Neuron (in vitro differentiated cells): ENCODE measurements around the gene KCNIP1.
"Not testable (repeated sequence)": the region's sequence is repeated elsewhere in the genome, so short reads cannot be mapped to it uniquely, and the experiment has no call there.

Source experiments
- H2AFZ ChIP-seq: one replicate; pipeline ENCODE4 v1.6.1; 2013; ENCODE audit warnings: low read depth, mild to moderate bottlenecking, inconsistent platforms, low read length, moderate library complexity
- H3K27me3 ChIP-seq: one replicate; pipeline ENCODE4 v1.6.1; 2013; ENCODE audit warnings: low read length; ENCODE audit not compliant: insufficient read depth
- H3K36me3 ChIP-seq: one replicate; pipeline ENCODE4 v1.6.1; 2013; ENCODE audit warnings: low read length; ENCODE audit not compliant: insufficient read depth
- H3K4me1 ChIP-seq: one replicate; pipeline ENCODE4 v1.6.1; 2013; ENCODE audit warnings: low read length; ENCODE audit not compliant: insufficient read depth
- H3K4me3 ChIP-seq: 2 replicates; pipeline ENCODE4 v1.5.1; 2013; ENCODE audit warnings: mild to moderate bottlenecking, low read length, moderate library complexity
- H3K9me3 ChIP-seq: one replicate; pipeline ENCODE4 v1.6.1; 2013; ENCODE audit warnings: low read length

The KCNIP1 gene

GRCh38 chr5:170538096-170538465 lies 34.3 kb downstream of the KCNIP1 start:
- no peak overlapping the region for H2AFZ ChIP-seq
- no peaks in the 10 kb centered on the region for H3K36me3 ChIP-seq
- peaks cover 4% of the 10 kb centered on the region for H3K4me1 ChIP-seq
- H3K27me3 ChIP-seq: no peaks in the 10 kb centered on the region
- no peaks in the 10 kb centered on the region for H3K9me3 ChIP-seq
- H3K4me3 ChIP-seq: no peak overlapping the region

GRCh38 chr5:170538696-170539586 lies 35.1 kb downstream of the KCNIP1 start:
- Histone ChIP-seq H3K27me3 (no peaks in the 10 kb centered on the region), H2AFZ (no peak overlapping the region), H3K4me1 (peaks cover 4% of the 10 kb centered on the region), H3K9me3 (no peaks in the 10 kb centered on the region), H3K36me3 (no peaks in the 10 kb centered on the region), H3K4me3 (no peak overlapping the region)

DNA sequence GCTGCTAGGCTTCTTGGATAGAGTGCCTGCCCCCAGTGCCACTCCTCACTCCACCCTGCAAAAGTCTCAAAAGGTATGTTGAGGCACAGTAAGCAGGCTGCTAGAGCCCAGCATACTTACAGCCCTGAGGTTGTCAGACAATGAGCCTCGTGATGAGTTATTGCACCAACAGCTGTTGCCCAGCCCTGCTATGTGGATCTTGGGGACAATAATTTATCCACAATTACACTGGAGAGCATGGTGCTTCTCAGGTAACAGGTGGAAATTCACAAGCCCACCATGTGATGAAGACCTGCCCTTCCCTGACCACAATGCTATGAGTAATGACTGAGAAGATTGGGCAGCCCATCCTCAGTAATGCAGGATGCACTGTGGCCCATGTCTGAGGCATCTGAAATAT lies 36.5 kb downstream of the KCNIP1 start:
- Histone ChIP-seq H2AFZ (no peak overlapping the region), H3K27me3 (no peaks in the 10 kb centered on the region), H3K36me3 (no peaks in the 10 kb centered on the region), H3K4me3 (no peak overlapping the region), H3K9me3 (no peaks in the 10 kb centered on the region), H3K4me1 (peaks cover 4% of the 10 kb centered on the region)

DNA sequence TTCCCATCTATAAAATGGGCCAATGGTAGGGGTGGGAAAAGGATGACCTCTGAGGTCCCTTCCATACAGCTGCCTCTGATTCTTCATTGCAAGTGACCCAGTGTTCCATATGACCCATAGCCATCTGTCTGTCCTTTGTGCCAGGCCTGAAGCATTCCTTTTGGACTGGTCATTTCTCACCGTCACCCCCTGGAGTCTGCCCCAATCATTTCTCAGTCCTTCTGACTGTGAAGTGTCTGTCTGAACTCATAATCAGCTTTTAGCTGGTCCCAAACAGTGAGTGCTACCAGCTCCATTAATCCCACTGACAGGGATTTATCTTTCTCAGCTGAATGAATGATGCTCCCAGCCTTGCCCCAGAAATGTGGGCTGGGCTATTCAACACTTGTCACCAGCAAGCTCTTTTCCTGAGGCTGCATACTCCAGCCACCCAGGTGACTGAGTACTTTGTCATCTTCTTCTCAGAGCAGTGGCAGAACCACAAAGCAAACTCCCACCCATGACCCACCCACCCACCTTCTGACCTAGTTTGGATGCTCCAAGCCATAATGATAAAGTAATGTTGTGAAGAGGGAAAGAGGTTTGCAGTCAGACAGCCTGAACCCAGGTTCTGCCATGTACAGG lies 37.4 kb downstream of the KCNIP1 start:
- peaks cover 4% of the 10 kb centered on the region for H3K4me1 ChIP-seq
- H3K9me3 ChIP-seq: no peaks in the 10 kb centered on the region
- no peak overlapping the region for H2AFZ ChIP-seq
- H3K27me3 ChIP-seq: no peaks in the 10 kb centered on the region
- no peaks in the 10 kb centered on the region for H3K36me3 ChIP-seq
- H3K4me3 ChIP-seq: no peak overlapping the region

- Histone ChIP-seq H3K27me3 (no peaks in the 10 kb centered on the region), H2AFZ (no peak overlapping the region), H3K9me3 (no peaks in the 10 kb centered on the region), H3K4me3 (no peak overlapping the region), H3K4me1 (peaks cover 4% of the 10 kb centered on the region), H3K36me3 (no peaks in the 10 kb centered on the region)
Measured at GRCh38 chr5:170542691-170543293, 39.0 kb downstream of the KCNIP1 start.

DNA sequence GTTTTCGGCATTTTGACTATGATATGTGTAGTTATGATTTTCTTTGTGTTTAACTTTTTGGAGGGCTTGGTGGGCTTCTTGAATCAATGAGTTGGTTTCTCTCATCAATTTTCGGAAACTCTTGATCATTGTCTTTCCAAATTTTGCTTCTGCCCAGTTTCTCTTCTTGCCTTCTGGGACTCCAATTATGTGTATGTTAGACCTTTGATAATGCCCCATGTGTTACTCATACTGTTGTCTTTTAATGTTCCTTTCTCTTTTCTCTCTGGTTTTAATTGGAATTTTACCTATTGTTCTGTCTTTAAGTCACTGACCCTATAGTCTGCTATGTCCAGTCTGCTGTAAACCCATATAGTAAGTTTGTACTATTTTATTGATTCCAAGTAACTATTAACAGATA lies 41.5 kb downstream of the KCNIP1 start:
- H3K4me3 ChIP-seq: no peak overlapping the region
- H3K27me3 ChIP-seq: no peaks in the 10 kb centered on the region
- no peaks in the 10 kb centered on the region for H3K9me3 ChIP-seq
- H3K4me1 ChIP-seq: peaks cover 4% of the 10 kb centered on the region
- no peaks in the 10 kb centered on the region for H3K36me3 ChIP-seq
- H2AFZ ChIP-seq: no peak overlapping the region

DNA sequence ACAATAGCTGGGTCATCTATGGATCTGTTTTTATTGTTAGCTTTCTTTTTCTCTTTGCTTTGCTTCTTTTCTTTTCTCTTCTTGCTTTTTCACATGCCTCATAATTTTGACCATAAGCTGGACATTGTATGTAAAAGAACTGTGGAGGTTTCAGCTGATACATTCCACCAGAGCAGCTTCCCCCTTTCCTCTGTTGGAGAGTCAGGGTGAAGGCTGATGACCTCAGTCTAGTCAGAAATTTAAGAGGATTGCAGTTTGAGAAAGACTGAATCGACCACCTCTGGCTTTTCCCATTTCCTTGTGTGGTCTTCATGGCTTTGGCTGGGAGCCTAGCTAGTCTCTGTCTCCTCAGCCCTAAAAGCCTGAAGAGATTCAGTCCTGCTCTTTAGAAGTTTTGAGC lies 42.0 kb downstream of the KCNIP1 start:
- H3K4me3 ChIP-seq: no peak overlapping the region

GRCh38 chr5:170546282-170546681 lies 42.5 kb downstream of the KCNIP1 start:
- Histone ChIP-seq H3K4me1 (peaks cover 4% of the 10 kb centered on the region), H3K4me3 (no peak overlapping the region), H3K36me3 (no peaks in the 10 kb centered on the region), H3K9me3 (no peaks in the 10 kb centered on the region), H3K27me3 (no peaks in the 10 kb centered on the region), H2AFZ (no peak overlapping the region)

More for the DNA sequence above, 42.0 kb downstream of the KCNIP1 start:
- Histone ChIP-seq H2AFZ (no peak overlapping the region), H3K27me3 (no peaks in the 10 kb centered on the region), H3K4me1 (peaks cover 4% of the 10 kb centered on the region), H3K9me3 (no peaks in the 10 kb centered on the region), H3K36me3 (no peaks in the 10 kb centered on the region)

DNA sequence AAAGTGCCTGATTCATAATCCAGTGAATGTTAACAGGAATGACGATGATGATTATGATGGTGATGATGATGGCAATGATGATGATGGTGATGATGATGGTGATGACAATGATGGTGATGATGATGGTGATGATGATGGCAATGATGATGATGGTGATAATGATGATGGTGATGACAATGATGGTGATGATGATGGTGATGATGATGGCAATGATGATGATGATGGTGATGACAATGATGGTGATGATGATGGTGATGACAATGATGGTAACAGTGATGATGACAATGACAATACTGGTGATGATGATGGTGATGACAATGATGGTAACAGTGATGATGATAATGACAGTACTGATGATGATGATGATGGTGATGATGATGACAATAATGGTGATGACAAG lies 46.6 kb downstream of the KCNIP1 start:
- not testable (repeated sequence) for H3K4me3 ChIP-seq, H3K36me3 ChIP-seq

DNA sequence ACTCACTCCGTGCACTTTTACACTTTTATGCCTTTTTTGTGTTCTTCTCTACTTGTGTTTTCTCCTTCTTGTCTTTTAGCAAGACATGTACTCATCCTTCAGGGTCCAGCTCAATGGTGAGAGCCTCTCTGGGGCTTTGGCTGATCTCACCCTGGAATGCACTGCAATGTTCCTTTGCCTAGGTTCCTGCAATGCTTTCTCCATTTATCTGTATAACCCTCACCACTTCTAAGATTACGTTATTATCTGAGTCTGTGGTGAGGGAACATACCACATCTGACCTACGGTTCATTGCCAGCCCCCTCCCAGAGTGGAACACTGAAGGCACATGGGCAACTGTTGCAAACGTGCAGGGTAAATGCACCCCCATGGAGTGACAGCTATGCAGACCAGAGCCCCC lies 47.3 kb downstream of the KCNIP1 start:
- Histone ChIP-seq H2AFZ (no peak overlapping the region), H3K27me3 (no peaks in the 10 kb centered on the region), H3K9me3 (no peaks in the 10 kb centered on the region), H3K36me3 (no peaks in the 10 kb centered on the region), H3K4me1 (no peaks in the 10 kb centered on the region), H3K4me3 (no peak overlapping the region)

More for the DNA sequence above, 46.6 kb downstream of the KCNIP1 start:
- H3K9me3 ChIP-seq, H3K4me1 ChIP-seq, H3K27me3 ChIP-seq, H2AFZ ChIP-seq: not testable (repeated sequence)

DNA sequence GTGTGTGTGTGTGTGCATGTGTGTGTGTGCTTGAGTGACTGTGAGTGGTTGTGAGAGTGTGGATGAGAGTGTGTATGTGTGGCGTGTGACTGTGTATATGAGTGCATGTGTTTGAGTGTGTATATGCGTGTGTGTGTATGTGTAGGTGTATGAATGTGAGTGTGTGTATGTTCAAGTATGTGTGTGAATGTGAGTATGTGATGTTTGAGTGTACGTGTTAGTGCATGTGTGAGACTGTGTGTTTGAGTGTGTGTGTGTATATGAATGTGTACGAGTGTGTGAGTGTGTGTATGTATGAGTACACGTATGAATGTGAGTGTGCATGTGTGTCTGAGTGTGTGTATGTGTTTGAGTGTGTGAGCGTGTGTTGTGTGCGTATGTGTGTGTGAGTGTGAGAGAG lies 47.8 kb downstream of the KCNIP1 start:
- H3K36me3 ChIP-seq: no peaks in the 10 kb centered on the region
- H3K9me3 ChIP-seq: no peaks in the 10 kb centered on the region
- no peaks in the 10 kb centered on the region for H3K27me3 ChIP-seq
- no peak overlapping the region for H2AFZ ChIP-seq
- H3K4me1 ChIP-seq: no peaks in the 10 kb centered on the region
- no peak overlapping the region for H3K4me3 ChIP-seq

- Histone ChIP-seq H3K4me1 (no peaks in the 10 kb centered on the region), H3K9me3 (no peaks in the 10 kb centered on the region), H2AFZ (no peak overlapping the region), H3K36me3 (no peaks in the 10 kb centered on the region), H3K27me3 (no peaks in the 10 kb centered on the region), H3K4me3 (no peak overlapping the region)
Measured at GRCh38 chr5:170552621-170553115, 48.8 kb downstream of the KCNIP1 start.

- Histone ChIP-seq H3K4me1 (no peaks in the 10 kb centered on the region), H3K9me3 (no peaks in the 10 kb centered on the region), H3K27me3 (no peaks in the 10 kb centered on the region), H3K4me3 (no peak overlapping the region), H2AFZ (no peak overlapping the region), H3K36me3 (no peaks in the 10 kb centered on the region)
Measured at GRCh38 chr5:170553218-170553617, 49.4 kb downstream of the KCNIP1 start.
